ENCODE measurements around the gene LNPEP.
A peak's percentile ranks its signal among the peaks of the same experiment; 100 is the strongest.

Gene LNPEP

DNA sequence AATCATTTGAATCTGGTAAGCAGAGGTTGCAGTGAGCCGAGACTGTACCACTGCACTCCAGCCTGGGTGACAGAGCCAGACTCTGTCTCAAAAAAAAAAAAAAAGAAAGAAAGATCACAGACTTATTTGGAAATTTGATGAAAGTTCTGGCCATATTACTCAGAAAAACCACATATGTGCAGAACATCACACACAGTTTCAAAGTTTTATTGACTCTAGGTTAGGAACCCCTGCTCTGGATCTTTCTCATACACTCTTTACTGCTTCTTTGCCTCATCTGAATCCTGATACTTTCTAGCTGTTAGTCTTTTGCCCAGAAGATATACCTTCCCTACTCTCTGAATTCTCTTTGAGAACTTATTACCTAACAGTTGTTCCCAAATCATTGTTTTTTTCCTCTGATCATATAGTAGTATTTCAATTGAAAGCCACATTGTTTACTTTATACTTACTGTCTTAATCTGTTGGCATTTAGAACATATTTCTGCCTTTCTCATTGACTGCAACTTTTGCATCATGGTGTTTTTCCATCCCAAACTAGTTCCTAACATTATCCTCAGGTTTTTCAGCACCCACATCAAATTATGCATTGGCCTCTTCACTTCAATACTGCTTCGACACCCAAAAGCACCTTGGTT lies 68.7 kb downstream of the LNPEP start:
- no peak for DNase-seq (ENCODE audit: low read depth, low spot score)
- POLR2A ChIA-PET, result no interaction called here
- CTCF ChIA-PET, result interaction anchor here (0.6 to 1.3 kb wide), 2 partner anchors 136 to 360 kb away, joined by 3 to 4 read pairs; no protein-coding TSS in a partner anchor
- H3K4me3 ChIP-seq (ENCODE audit: low read depth, low read length), result no peak overlapping the region
- TF ChIP-seq, protein P1, sequence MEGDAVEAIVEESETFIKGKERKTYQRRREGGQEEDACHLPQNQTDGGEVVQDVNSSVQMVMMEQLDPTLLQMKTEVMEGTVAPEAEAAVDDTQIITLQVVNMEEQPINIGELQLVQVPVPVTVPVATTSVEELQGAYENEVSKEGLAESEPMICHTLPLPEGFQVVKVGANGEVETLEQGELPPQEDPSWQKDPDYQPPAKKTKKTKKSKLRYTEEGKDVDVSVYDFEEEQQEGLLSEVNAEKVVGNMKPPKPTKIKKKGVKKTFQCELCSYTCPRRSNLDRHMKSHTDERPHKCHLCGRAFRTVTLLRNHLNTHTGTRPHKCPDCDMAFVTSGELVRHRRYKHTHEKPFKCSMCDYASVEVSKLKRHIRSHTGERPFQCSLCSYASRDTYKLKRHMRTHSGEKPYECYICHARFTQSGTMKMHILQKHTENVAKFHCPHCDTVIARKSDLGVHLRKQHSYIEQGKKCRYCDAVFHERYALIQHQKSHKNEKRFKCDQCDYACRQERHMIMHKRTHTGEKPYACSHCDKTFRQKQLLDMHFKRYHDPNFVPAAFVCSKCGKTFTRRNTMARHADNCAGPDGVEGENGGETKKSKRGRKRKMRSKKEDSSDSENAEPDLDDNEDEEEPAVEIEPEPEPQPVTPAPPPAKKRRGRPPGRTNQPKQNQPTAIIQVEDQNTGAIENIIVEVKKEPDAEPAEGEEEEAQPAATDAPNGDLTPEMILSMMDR (IDR thresholded peaks at IDR 0.05; ENCODE audit: insufficient read depth, low read length, missing control alignments), result no peak

DNA sequence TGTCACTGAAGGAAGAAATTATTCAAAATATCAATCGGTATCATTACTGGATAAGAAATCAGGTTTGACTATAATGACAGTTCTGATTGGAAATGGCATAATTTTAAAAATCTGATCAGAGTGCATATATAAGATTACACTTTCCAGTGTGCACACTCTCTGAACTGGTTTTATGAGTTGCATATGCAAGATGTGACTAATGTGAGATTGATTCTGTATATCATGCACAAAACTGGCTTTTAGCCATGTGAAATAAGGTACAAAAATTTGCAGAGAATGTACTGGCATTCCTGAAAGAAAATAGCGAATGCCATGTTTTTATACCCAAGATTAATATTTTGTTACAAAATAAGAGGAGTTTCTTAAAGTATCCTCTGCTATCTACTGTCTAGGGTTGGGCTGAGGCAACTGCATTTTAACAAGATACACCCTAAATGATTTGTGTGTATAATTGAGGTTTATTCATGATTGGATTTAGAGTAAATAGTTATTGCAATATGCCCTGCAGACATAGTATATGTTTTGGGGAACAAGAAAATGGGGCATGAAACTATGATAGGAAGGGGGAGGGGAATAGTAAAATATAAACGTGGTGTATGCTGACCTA lies 70.7 kb downstream of the LNPEP start:
- DNase-seq (ENCODE audit: low read depth, low spot score), result peak; percentile 14
- ChIA-PET POLR2A (interaction anchor here (0.6 kb wide), 1 partner anchor 54 kb away, joined by 3 read pairs; no protein-coding TSS in a partner anchor), CTCF (interaction anchor here (1.8 kb wide), 1 partner anchor 9 kb away, joined by 11 read pairs; no protein-coding TSS in a partner anchor)
- no peak overlapping the region for H3K4me3 ChIP-seq (ENCODE audit: low read depth, low read length)
- TF ChIP-seq, protein P1 (IDR thresholded peaks at IDR 0.05; ENCODE audit: insufficient read depth, low read length, missing control alignments), result no peak

DNA sequence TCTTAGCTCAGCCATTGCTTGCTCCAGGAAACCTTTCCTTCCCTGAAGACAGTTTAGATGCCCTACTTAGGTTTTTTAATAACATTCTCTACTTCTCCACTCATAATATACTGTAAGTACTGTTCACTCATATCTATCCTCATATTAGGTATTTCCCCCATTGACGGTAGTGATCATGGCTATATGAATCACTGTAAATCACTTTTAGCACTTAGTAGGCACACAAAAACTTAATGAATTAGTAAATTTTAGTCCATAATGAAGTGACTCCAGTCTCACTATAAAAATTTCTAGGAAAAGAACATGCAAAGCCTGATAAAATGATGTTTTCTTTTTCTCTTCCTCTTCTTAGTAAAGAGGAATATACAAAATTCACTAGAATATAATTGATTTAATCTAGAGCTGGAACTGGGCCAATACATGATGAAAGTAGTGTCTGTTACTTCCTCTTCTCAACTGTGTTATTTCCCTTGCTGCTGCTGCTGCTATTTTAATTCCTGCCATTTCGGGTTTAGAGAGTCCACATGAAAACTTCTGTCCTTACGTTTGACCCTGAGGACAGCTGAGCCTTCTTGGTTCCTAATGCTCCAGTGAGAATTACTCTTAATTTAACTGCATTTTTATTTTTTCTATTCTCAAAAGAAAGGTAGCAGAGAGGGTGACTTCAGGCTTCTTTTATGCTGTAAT lies 73.5 kb downstream of the LNPEP start:
- no peak overlapping the region for H3K4me3 ChIP-seq (ENCODE audit: low read depth, low read length)
- CTCF ChIA-PET, result interaction anchor here (0.6 to 2.4 kb wide), 3 partner anchors 12 to 133 kb away, joined by 3 to 10 read pairs (median 4); partner anchors contain the start of gene LIX1
- DNase-seq (ENCODE audit: low read depth, low spot score), result no peak
- POLR2A ChIA-PET, result interaction anchor here (0.6 kb wide), 1 partner anchor 40 kb away, joined by 3 read pairs; no protein-coding TSS in a partner anchor
- TF ChIP-seq, protein P1 (IDR thresholded peaks at IDR 0.05; ENCODE audit: insufficient read depth, low read length, missing control alignments), result no peak

DNA sequence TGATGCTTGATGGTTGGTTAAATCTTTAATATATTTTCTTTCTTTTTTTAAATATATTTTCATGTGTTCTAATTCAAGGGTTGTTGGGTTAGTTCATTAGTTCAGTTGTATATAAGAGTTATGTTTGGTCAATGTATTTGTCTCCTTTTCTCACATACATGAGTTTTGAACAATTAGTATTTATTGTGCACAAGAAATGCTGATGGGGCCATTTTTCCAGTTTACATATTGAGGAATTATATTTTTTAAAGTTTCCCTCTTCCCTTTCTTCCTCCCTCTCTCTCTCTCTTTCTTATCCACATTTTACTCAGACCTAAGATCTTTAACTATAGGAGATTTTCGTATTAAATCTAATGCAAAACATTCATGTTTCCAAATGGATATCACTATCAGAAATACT lies 74.0 kb downstream of the LNPEP start:
- CTCF ChIA-PET, result interaction anchor here (1.6 to 2.4 kb wide), 2 partner anchors 13 to 132 kb away, joined by 4 to 10 read pairs; partner anchors contain the start of gene LIX1
- TF ChIP-seq, protein P1 (IDR thresholded peaks at IDR 0.05; ENCODE audit: insufficient read depth, low read length, missing control alignments), result no peak
- no peak overlapping the region for H3K4me3 ChIP-seq (ENCODE audit: low read depth, low read length)
- POLR2A ChIA-PET, result no interaction called here
- DNase-seq (ENCODE audit: low read depth, low spot score), result no peak

DNA sequence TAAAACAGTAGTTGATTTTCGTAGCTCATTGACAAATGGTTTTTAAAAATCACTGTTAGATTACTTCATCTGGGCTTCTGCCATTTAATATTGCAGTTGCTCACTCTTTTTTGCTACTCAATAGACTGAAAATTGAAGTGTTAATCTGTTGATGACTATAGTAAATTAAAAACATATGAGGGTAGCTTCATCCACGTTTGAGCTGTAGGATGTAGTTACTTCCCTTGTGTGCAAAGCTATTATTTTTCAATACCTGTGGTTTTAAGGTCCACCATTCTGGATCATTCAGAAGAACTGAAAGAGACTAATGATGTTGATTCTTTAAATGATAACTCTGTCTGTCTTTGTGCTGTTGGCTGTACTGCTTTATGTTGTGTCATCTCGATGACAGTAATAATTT lies 74.7 kb downstream of the LNPEP start:
- no peak for DNase-seq (ENCODE audit: low read depth, low spot score)
- ChIA-PET POLR2A (no interaction called here), CTCF (interaction anchor here (0.8 to 2.4 kb wide), 2 partner anchors 14 to 17 kb away, joined by 3 to 10 read pairs; no protein-coding TSS in a partner anchor)
- H3K4me3 ChIP-seq (ENCODE audit: low read depth, low read length), result no peak overlapping the region
- TF ChIP-seq, protein P1 (IDR thresholded peaks at IDR 0.05; ENCODE audit: insufficient read depth, low read length, missing control alignments), result no peak

DNA sequence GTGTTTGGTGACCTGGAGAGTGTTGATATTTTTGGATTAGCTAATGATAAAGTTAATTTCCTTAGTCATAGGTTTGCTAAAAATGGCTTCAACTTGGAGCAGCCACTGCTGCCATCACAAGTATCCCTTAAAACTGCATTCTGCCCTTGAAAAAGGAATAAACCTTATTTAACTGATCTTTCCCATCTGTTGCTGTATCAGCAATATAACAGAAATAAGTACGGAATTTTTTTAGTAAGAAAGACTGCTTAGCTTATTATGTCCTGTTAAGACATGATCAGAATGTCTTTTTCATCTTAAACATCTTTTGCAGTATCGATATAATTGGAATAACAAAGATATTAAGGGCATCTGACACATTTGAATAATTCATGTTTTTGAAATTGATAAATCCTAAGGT lies 75.7 kb downstream of the LNPEP start:
- TF ChIP-seq, protein P1 (IDR thresholded peaks at IDR 0.05; ENCODE audit: insufficient read depth, low read length, missing control alignments), result no peak
- CTCF ChIA-PET, result interaction anchor here (1.0 to 1.5 kb wide), 3 partner anchors 14 to 143 kb away, joined by 3 to 8 read pairs (median 3); no protein-coding TSS in a partner anchor
- no peak for DNase-seq (ENCODE audit: low read depth, low spot score)
- no peak overlapping the region for H3K4me3 ChIP-seq (ENCODE audit: low read depth, low read length)
- POLR2A ChIA-PET, result no interaction called here
